ENCODE measurements around the gene TTC16. TPM values are rescaled to one million over a fixed set of nuclear protein-coding genes. Genes with fewer than 3 reads are reported as not detected.

The TTC16 gene
- polyA plus RNA-seq, 1 donor from 2014 or later, result 0.11 TPM

DNA sequence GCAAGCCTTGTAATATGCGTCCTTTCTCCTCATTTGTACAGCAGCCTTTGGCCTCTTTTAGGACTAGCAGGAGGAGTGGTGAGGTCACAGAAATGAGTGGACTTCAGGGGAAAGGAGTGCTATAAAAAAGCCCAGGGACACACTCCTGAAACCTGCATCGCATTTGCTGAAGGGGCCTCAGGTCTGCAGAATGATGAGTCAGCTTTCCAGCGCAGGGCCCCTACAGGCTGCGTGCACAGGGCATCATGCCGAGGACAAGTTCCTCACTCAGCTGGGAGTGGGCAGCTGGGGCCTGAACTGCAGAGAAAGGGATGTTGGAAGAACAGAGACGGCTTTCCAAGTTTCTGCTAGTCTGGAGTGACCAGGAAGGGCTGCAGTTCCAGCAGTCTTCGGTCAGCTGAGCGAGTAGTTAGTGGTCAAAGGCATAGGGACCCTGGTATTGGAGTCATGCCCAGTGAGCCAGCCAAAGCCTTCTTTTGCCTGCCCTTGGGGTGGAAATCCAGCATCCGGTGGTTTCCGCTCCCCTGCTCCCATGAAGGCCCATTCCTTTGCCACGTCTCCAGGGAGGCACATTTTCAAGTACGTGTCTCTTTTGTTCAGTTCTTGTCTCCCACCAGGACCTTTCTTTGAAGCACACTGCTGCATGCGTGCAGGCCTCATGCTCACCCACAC lies 26.4 kb upstream of the TTC16 start:
- H3K36me3 ChIP-seq (ENCODE audit: insufficient read depth, low read length), result no peaks in the 10 kb centered on the region
- no peaks in the 10 kb centered on the region for H3K9me2 ChIP-seq (ENCODE audit: insufficient read depth, low read length)
- H2AFZ ChIP-seq (ENCODE audit: low read depth, low read length), result no peak overlapping the region
- no peaks in the 10 kb centered on the region for H3F3A ChIP-seq (ENCODE audit: insufficient read depth, low read length, poor library complexity, severe bottlenecking)
- TF ChIP-seq SMC3 (conservative IDR thresholded peaks at IDR 0.05; ENCODE audit: poor library complexity) (no peak), RAD21 (conservative IDR thresholded peaks at IDR 0.05) (no peak), POLR2AphosphoS5 (IDR thresholded peaks at IDR 0.05) (no peak), MXI1 (conservative IDR thresholded peaks at IDR 0.05; ENCODE audit: poor library complexity, severe bottlenecking) (no peak), EZH2 (IDR thresholded peaks at IDR 0.05; ENCODE audit: borderline replicate concordance, insufficient read depth, low read length, poor library complexity, severe bottlenecking) (no peak), EP300 (conservative IDR thresholded peaks at IDR 0.05; ENCODE audit: poor library complexity, severe bottlenecking) (no peak), TAF1 (IDR thresholded peaks at IDR 0.05; ENCODE audit: low read depth) (no peak)
- TF ChIP-seq, protein P1, sequence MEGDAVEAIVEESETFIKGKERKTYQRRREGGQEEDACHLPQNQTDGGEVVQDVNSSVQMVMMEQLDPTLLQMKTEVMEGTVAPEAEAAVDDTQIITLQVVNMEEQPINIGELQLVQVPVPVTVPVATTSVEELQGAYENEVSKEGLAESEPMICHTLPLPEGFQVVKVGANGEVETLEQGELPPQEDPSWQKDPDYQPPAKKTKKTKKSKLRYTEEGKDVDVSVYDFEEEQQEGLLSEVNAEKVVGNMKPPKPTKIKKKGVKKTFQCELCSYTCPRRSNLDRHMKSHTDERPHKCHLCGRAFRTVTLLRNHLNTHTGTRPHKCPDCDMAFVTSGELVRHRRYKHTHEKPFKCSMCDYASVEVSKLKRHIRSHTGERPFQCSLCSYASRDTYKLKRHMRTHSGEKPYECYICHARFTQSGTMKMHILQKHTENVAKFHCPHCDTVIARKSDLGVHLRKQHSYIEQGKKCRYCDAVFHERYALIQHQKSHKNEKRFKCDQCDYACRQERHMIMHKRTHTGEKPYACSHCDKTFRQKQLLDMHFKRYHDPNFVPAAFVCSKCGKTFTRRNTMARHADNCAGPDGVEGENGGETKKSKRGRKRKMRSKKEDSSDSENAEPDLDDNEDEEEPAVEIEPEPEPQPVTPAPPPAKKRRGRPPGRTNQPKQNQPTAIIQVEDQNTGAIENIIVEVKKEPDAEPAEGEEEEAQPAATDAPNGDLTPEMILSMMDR (IDR thresholded peaks at IDR 0.05; ENCODE audit: poor library complexity, severe bottlenecking), result no peak
- TF ChIP-seq, protein P2, sequence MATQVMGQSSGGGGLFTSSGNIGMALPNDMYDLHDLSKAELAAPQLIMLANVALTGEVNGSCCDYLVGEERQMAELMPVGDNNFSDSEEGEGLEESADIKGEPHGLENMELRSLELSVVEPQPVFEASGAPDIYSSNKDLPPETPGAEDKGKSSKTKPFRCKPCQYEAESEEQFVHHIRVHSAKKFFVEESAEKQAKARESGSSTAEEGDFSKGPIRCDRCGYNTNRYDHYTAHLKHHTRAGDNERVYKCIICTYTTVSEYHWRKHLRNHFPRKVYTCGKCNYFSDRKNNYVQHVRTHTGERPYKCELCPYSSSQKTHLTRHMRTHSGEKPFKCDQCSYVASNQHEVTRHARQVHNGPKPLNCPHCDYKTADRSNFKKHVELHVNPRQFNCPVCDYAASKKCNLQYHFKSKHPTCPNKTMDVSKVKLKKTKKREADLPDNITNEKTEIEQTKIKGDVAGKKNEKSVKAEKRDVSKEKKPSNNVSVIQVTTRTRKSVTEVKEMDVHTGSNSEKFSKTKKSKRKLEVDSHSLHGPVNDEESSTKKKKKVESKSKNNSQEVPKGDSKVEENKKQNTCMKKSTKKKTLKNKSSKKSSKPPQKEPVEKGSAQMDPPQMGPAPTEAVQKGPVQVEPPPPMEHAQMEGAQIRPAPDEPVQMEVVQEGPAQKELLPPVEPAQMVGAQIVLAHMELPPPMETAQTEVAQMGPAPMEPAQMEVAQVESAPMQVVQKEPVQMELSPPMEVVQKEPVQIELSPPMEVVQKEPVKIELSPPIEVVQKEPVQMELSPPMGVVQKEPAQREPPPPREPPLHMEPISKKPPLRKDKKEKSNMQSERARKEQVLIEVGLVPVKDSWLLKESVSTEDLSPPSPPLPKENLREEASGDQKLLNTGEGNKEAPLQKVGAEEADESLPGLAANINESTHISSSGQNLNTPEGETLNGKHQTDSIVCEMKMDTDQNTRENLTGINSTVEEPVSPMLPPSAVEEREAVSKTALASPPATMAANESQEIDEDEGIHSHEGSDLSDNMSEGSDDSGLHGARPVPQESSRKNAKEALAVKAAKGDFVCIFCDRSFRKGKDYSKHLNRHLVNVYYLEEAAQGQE (IDR thresholded peaks at IDR 0.05; ENCODE audit: borderline replicate concordance), result no peak
- H3K4me2 ChIP-seq (ENCODE audit: low read length), result no peak overlapping the region
- H3K9me3 ChIP-seq (ENCODE audit: low read length), result no peaks in the 10 kb centered on the region
- H4K20me1 ChIP-seq (ENCODE audit: insufficient read depth), result peaks cover 3% of the 10 kb centered on the region
- no peak overlapping the region for H3K27ac ChIP-seq (ENCODE audit: low read length)
- no peaks in the 10 kb centered on the region for H3K79me2 ChIP-seq (replicated peaks; ENCODE audit: insufficient read depth, low read length)
- H3K4me3 ChIP-seq (ENCODE audit: low read length), result no peak overlapping the region
- no peak overlapping the region for H3K9ac ChIP-seq (ENCODE audit: low read length)
- H3K27me3 ChIP-seq (ENCODE audit: insufficient read depth, low read depth, low read length), result no peaks in the 10 kb centered on the region

DNA sequence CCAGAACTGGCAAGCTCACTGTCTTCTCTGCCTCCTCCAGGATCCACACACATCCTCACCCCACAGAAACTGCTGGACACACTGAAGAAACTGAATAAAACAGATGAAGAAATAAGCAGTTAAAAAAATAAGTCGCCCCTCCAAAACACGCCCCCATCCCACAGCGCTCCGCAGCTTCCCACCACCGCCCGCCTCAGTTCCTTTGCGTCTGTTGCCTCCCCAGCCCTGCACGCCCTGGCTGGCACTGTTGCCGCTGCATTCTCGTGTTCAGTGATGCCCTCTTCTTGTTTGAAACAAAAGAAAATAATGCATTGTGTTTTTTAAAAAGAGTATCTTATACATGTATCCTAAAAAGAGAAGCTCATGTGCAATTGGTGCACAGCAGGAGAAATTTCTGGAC lies 25.1 kb upstream of the TTC16 start:
- Histone ChIP-seq H3K9ac (ENCODE audit: low read length) (no peak overlapping the region), H3F3A (ENCODE audit: insufficient read depth, low read length, poor library complexity, severe bottlenecking) (no peaks in the 10 kb centered on the region)

More for the DNA sequence above, 25.1 kb upstream of the TTC16 start:
- Histone ChIP-seq H4K20me1 (ENCODE audit: insufficient read depth) (no peaks in the 10 kb centered on the region), H3K27ac (ENCODE audit: low read length) (no peak overlapping the region), H3K9me2 (ENCODE audit: insufficient read depth, low read length) (no peaks in the 10 kb centered on the region), H3K79me2 (replicated peaks; ENCODE audit: insufficient read depth, low read length) (no peaks in the 10 kb centered on the region), H3K4me3 (ENCODE audit: low read length) (no peak overlapping the region), H2AFZ (ENCODE audit: low read depth, low read length) (no peak overlapping the region), H3K27me3 (ENCODE audit: insufficient read depth, low read depth, low read length) (no peaks in the 10 kb centered on the region), H3K36me3 (ENCODE audit: insufficient read depth, low read length) (no peaks in the 10 kb centered on the region), H3K9me3 (ENCODE audit: low read length) (no peaks in the 10 kb centered on the region), H3K4me2 (ENCODE audit: low read length) (no peak overlapping the region)
- TF ChIP-seq POLR2AphosphoS5 (IDR thresholded peaks at IDR 0.05) (no peak), TAF1 (IDR thresholded peaks at IDR 0.05; ENCODE audit: low read depth) (no peak), EZH2 (IDR thresholded peaks at IDR 0.05; ENCODE audit: borderline replicate concordance, insufficient read depth, low read length, poor library complexity, severe bottlenecking) (no peak), SMC3 (conservative IDR thresholded peaks at IDR 0.05; ENCODE audit: poor library complexity) (no peak), EP300 (conservative IDR thresholded peaks at IDR 0.05; ENCODE audit: poor library complexity, severe bottlenecking) (no peak), RAD21 (conservative IDR thresholded peaks at IDR 0.05) (no peak), MXI1 (conservative IDR thresholded peaks at IDR 0.05; ENCODE audit: poor library complexity, severe bottlenecking) (no peak)
- TF ChIP-seq, protein P2 (IDR thresholded peaks at IDR 0.05; ENCODE audit: borderline replicate concordance), result no peak
- TF ChIP-seq, protein P1 (IDR thresholded peaks at IDR 0.05; ENCODE audit: poor library complexity, severe bottlenecking), result no peak

All from neural cell (in vitro differentiated cells).